ENCODE results near the gene PPP2R5A. TPM values are rescaled to one million over a fixed set of nuclear protein-coding genes. Genes with fewer than 3 reads are reported as not detected.

PPP2R5A gene
- total RNA-seq, 4 donors from 2014 or later, result 32.2 to 68.3 (median 51.8) TPM

GRCh38 chr1:212259693-212260480 is 25.3 kb upstream of the PPP2R5A start:
- 92 to 93% methylated on average over 5 of the region's 5 CpGs for WGBS, 2 donors (ENCODE audit: low coverage in 1 of 2)
- intact Hi-C loops (cut with DNase I; ENCODE audit: low total_unique reads), result no loop called here
- H3K4me3 ChIP-seq, result no peak overlapping the region
- H3K9me3 ChIP-seq, result no peaks in the 10 kb centered on the region
- in situ Hi-C loops (cut with MboI; ENCODE audit: low pct_ligation_motif_present in 1 of 4, low pct_unique_long_range_greater_than_20kb in 1 of 4, low sequenced_read_pairs in 3 of 4), result no loop called here
- DNase-seq, result no peak
- peaks cover 0 to 4% (median 0%) of the 10 kb centered on the region in 4 donors for H3K4me1 ChIP-seq
- H3K27ac ChIP-seq, result no peak overlapping the region
- no peak for TF ChIP-seq CTCF (IDR thresholded peaks at IDR 0.05)
- TF ChIP-seq EP300 (IDR thresholded peaks at IDR 0.05; ENCODE audit: low read depth), result no peak
- no peak for TF ChIP-seq POLR2AphosphoS5 (IDR thresholded peaks at IDR 0.05)
- no peak for TF ChIP-seq POLR2A (IDR thresholded peaks at IDR 0.05)
- H3K27me3 ChIP-seq, result no peaks in the 10 kb centered on the region
- H3K36me3 ChIP-seq, result no peaks in the 10 kb centered on the region

- Histone ChIP-seq H3K4me1 (peaks cover 0 to 3% (median 0%) of the 10 kb centered on the region in 4 donors), H3K27me3 (no peaks in the 10 kb centered on the region), H3K9me3 (no peaks in the 10 kb centered on the region), H3K4me3 (no peak overlapping the region), H3K27ac (no peak overlapping the region), H3K36me3 (no peaks in the 10 kb centered on the region)
- no peak for TF ChIP-seq CTCF (IDR thresholded peaks at IDR 0.05)
- TF ChIP-seq EP300 (IDR thresholded peaks at IDR 0.05; ENCODE audit: low read depth), result no peak
- TF ChIP-seq POLR2AphosphoS5 (IDR thresholded peaks at IDR 0.05), result no peak
- no peak for TF ChIP-seq POLR2A (IDR thresholded peaks at IDR 0.05)
- intact Hi-C loops (cut with DNase I; ENCODE audit: low total_unique reads) (no loop called here), in situ Hi-C loops (cut with MboI; ENCODE audit: low pct_ligation_motif_present in 1 of 4, low pct_unique_long_range_greater_than_20kb in 1 of 4, low sequenced_read_pairs in 3 of 4) (no loop called here)
- no peak for DNase-seq
- 99 to 100% methylated on average over 3 of the region's 3 CpGs for WGBS, 2 donors (ENCODE audit: low coverage in 1 of 2)
Measured at GRCh38 chr1:212260557-212261355, 24.5 kb upstream of the PPP2R5A start.

- intact Hi-C loops (cut with DNase I; ENCODE audit: low total_unique reads) (no loop called here), in situ Hi-C loops (cut with MboI; ENCODE audit: low pct_ligation_motif_present in 1 of 4, low pct_unique_long_range_greater_than_20kb in 1 of 4, low sequenced_read_pairs in 3 of 4) (no loop called here)
- Histone ChIP-seq H3K4me1 (no peaks in the 10 kb centered on the region), H3K27me3 (no peaks in the 10 kb centered on the region), H3K9me3 (no peaks in the 10 kb centered on the region), H3K4me3 (no peak overlapping the region), H3K27ac (no peak overlapping the region), H3K36me3 (no peaks in the 10 kb centered on the region)
- no peak for DNase-seq
- TF ChIP-seq CTCF (IDR thresholded peaks at IDR 0.05), result no peak
- TF ChIP-seq POLR2A (IDR thresholded peaks at IDR 0.05), result no peak
- no peak for TF ChIP-seq POLR2AphosphoS5 (IDR thresholded peaks at IDR 0.05)
- no peak for TF ChIP-seq EP300 (IDR thresholded peaks at IDR 0.05; ENCODE audit: low read depth)
- WGBS, 2 donors (ENCODE audit: low coverage in 1 of 2), result 69 to 84% methylated on average over 2 of the region's 2 CpGs
Measured at GRCh38 chr1:212261361-212261929, 23.8 kb upstream of the PPP2R5A start.

GRCh38 chr1:212267017-212267416 is 18.2 kb upstream of the PPP2R5A start:
- intact Hi-C loops (cut with DNase I; ENCODE audit: low total_unique reads) (no loop called here), in situ Hi-C loops (cut with MboI; ENCODE audit: low pct_ligation_motif_present in 1 of 4, low pct_unique_long_range_greater_than_20kb in 1 of 4, low sequenced_read_pairs in 3 of 4) (no loop called here)
- no peak for DNase-seq
- Histone ChIP-seq H3K27me3 (no peaks in the 10 kb centered on the region), H3K36me3 (no peaks in the 10 kb centered on the region), H3K27ac (no peak overlapping the region), H3K4me1 (no peaks in the 10 kb centered on the region), H3K4me3 (no peak overlapping the region), H3K9me3 (no peaks in the 10 kb centered on the region)
- TF ChIP-seq POLR2AphosphoS5 (IDR thresholded peaks at IDR 0.05) (no peak), POLR2A (IDR thresholded peaks at IDR 0.05) (no peak), CTCF (IDR thresholded peaks at IDR 0.05) (no peak), EP300 (IDR thresholded peaks at IDR 0.05; ENCODE audit: low read depth) (no peak)
- 98 to 100% methylated on average over 2 of the region's 2 CpGs for WGBS, 2 donors (ENCODE audit: low coverage in 1 of 2)
